ENCODE data around the gene FRMD8. TPM values are rescaled to one million over a fixed set of nuclear protein-coding genes. Genes with fewer than 3 reads are reported as not detected.
A peak's percentile ranks its signal among the peaks of the same experiment; 100 is the strongest.

FRMD8 gene
- total RNA-seq, 1 donor from 2014 or later, result 8.2 TPM

DNA sequence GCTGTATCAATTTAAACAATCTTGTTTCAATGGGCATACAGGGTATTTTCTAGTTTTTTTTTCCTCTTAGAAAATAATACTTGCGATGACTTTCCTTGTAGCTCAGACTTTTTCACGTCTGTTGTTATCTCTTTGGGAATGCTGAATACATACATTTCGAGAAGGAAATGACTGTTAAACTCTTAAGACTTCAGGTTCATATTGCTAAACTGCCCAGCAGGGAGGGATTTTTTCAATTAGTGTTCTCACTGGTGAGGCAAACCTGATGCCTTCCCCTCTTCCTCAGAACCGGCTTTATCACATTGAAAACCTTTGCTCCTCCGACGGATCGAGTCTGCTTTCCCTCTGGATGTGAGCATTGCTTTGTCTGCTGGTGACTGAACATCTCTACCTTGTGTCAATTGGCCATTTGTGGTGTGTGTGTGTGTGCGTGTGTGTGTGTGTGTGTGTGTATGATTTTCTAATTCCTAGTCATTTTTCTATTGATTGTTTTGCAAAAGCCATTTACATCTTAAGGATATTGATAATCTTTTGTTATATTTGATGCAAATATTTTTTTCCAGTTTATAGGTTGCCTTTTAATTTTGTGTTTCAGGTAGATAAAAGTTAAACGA, 42.7 kb downstream of the FRMD8 start:
- intact Hi-C loops (cut with DNase I), result no loop called here
- ATAC-seq, result no peak

DNA sequence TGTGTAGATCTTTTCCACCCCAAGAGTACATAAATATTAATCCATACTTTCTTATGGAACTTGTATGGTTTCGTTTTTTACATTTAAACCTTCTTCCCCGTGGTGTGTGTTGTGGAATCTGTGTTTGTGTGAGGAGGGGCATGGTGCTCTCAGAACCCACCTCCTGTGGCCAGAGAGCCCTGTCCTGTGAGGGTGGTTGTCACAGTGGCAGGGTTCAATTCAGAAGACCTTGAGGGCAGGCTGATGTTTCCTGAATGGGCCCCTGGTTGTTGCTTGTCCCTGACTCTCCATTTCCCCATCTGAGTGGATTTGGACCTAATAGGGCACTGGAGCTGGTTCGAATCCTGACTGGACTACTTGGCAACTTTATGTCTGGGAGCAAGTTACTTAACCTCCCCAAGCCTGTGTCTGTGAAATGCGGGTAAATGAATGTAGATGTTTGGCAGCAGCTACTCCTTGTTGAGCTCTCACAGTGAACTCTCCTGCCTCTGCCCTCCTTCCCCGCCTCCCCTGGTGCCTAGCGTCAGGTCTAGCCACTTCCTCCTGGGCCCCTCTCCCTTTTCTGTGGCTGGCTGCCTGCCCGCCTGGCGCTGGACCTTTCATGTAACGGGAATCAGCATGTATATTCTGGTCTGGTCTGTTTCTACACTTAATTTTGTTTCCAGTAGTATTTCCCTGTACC, 43.4 kb downstream of the FRMD8 start:
- ATAC-seq (peak; percentile 21), DNase-seq (ENCODE audit: missing footprints) (peak; percentile 84)
- intact Hi-C loops (cut with DNase I), result no loop called here

More for the DNA sequence above, 42.7 kb downstream of the FRMD8 start:
- DNase-seq (ENCODE audit: missing footprints), result no peak

DNA sequence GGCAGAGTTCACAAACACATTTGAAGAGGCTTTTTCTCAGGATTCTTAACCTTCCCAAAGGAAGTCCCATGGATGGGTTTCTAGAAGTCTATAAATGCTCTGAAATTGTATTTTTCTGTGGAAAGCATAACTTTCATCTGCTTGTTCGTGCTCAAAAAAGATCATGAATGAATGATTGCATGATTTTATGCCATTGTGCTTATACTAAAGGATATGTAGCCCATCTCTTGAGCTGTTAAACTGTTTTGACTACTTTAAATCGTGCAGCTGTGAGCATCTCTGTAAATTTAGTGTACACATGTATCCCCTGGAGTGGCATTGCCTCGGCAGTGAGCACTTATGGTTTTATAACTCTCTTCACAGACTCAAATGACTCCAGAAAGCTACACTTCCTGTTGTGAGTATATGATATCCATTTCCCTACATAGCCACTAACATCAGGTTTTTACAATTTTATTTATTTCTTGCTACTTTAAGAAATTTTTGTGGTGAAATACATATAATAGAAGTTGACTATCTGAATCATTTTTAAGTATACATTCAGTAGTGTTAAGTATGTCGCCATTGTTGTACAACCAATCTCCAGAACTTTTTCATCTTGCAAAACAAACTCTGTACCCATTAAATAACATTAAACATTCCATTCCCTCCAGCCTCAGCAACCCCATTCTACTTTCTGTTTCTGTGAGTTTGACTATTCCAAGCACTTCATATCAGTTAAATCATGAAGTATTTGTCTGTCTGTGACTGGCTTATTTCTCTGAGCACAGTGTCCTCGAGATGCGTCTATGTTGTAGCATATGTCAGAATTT, 44.2 kb downstream of the FRMD8 start:
- DNase-seq (ENCODE audit: missing footprints), result no peak
- intact Hi-C loops (cut with DNase I), result no loop called here

DNA sequence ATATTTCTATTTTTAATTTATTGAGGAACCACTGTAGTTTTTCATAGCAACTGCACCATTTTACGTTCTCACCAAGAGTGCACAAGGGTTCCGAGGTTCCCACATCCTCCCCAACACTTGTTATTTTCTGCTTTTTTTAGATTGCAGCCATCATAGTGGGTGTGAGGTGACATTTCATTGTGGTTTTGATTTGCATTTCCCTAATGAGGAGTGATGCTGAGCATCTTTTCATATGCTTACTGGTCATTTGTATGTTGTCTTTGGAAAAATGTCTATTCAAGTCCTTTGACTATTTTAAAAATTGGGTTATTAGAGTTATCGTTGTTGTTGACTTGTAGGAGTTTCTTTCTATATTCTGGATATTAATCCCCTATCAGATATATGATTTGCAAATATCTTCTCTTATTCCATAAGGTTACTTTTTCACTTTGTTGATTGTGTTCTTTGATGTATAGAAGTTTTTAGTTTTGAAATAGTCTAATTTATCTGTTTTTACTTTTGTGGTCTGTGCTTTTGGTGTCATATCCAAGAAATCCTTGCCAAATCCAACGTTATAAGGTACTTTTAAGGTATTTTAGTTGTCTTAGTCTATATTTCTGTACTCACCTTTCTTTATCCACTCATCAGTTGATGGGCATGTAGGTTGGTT, 45.1 kb downstream of the FRMD8 start:
- ATAC-seq (no peak), DNase-seq (ENCODE audit: missing footprints) (no peak)
- intact Hi-C loops (cut with DNase I), result no loop called here

More for the DNA sequence above, 44.2 kb downstream of the FRMD8 start:
- no peak for ATAC-seq

DNA sequence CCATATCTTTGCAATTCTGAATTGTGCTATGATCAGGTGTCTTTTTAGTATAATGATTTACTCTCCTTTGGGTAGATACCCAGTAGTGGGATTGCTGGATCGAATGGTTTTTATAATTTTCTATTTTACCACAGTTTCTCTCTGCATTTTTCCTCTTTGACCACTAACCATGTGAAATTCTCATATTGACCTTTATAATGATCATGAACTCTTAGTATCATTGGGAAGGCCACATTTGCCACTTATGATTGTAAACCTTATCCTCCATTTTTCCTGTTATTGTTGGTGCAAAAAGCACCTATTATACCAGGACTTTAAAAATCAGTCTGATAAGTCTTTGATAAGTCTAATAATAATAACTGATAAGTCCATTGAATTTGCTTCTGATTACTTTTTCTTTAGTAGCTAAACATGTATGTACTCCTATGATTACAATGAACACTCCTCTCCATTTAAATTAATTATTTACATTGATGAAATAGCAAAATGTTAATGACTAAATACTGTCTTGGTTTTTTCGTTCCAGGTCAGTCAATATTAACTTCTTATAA, 45.7 kb downstream of the FRMD8 start:
- no peak for DNase-seq (ENCODE audit: missing footprints)
- no peak for ATAC-seq
- intact Hi-C loops (cut with DNase I), result no loop called here

- intact Hi-C loops (cut with DNase I), result no loop called here
- DNase-seq (ENCODE audit: missing footprints) (no peak), ATAC-seq (no peak)
These were observed 46.5 kb downstream of the FRMD8 start for GRCh38 chr11:65432686-65433582.

GRCh38 chr11:65433657-65434056, 47.2 kb downstream of the FRMD8 start:
- no peak for ATAC-seq
- intact Hi-C loops (cut with DNase I), result no loop called here
- no peak for DNase-seq (ENCODE audit: missing footprints)

- peak; percentile 2 for ATAC-seq
- intact Hi-C loops (cut with DNase I), result no loop called here
These were observed 47.7 kb downstream of the FRMD8 start for GRCh38 chr11:65434057-65434666.

GRCh38 chr11:65434667-65435410, 48.4 kb downstream of the FRMD8 start:
- no peak for DNase-seq (ENCODE audit: missing footprints)
- no peak for ATAC-seq

More at GRCh38 chr11:65434057-65434666, 47.7 kb downstream of the FRMD8 start:
- DNase-seq (ENCODE audit: missing footprints), result no peak

GRCh38 chr11:65435411-65435931, 49.0 kb downstream of the FRMD8 start:
- DNase-seq (ENCODE audit: missing footprints), result no peak
- peak; percentile 14 for ATAC-seq
- intact Hi-C loops (cut with DNase I), result no loop called here

More at GRCh38 chr11:65434667-65435410, 48.4 kb downstream of the FRMD8 start:
- intact Hi-C loops (cut with DNase I), result no loop called here

DNA sequence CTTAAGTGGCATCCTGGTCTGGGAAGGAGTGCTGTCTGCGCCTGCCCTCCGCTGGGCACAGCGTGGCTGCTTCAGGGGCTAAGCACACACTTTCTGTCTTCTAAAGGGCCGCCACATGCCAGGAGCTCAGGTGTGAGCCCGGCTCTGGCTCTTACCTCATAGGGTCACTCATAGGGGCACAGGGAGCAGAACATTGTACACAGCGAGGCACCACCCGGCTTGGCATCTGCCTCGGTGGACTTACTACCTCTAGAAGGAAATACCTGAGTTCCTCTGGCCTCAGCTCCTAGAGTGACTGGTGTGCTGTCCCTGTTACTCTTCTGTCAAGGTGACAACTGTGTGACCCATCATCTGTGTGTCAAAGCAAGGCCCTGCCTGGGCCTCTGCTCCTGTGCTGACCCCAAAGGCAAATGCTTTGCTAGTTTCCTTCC, 49.6 kb downstream of the FRMD8 start:
- no peak for DNase-seq (ENCODE audit: missing footprints)
- intact Hi-C loops (cut with DNase I), result no loop called here
- ATAC-seq, result peak; percentile 26

DNA sequence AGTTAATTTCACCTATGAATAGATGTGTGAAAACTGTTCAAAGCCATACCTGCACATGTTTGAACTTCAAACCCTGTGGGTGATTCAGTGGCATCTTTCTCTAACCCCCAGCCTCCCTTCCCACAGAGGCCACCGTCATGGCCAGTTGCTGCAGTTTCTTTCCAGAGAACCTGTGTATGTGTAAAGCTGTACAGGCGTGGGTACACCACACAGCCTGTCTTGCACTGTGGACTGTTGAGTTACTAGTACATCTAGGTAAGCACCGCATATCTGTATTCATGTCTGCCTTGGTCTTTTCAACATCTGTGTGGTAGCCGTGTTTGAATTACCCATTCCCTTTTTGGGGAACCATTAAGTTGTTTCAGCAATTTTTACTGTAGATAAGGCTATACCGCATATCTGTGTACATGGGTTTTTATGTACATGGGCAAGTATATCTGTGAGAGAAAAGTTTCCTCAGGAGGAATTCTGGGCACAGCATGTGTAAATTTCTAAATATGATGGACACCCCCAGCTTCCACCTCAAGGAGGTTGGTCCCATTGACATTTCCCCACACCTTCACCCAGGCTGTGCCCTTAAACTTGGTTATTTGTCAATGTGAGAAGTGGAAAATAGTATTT, 50.1 kb downstream of the FRMD8 start:
- intact Hi-C loops (cut with DNase I), result no loop called here
- DNase-seq (ENCODE audit: missing footprints) (no peak), ATAC-seq (peak; percentile 8)

DNA sequence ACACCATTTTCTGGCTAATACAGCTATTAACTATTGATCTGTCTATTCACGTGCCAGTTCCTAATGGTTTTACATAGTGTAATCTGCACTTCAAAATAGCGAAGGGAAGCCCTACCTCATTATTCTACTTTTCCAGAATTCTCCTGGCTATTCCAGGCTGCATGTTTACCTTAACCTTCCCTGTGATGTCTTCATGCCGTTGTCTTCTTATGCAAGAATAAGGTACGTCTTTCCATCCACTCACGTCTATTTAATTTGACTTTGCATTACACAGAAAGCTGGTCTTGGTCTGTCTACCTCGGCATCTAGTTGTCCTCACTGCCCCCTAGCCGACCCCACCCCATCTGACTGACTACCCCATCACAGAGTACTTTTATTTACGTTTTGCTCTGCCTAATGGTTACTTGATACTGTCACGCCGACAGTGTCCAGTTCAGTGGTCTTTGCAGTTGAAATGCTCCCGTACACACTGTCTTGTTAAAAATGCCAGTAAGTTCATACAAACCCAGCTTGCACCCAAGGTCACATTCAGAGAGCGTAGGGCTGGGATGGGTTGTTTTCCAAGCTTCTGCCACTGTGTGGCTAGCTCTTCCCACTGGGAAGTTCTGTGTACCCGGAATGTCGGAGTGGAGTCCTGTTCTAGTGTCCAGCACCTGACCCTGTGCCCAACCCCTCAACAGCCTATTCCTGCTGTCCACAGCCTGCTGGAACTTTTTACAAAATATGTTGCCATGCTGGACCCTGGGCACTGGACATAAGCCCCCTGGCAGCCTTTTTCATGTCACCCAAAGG, 51.2 kb downstream of the FRMD8 start:
- peak; percentile 4 for ATAC-seq
- no peak for DNase-seq (ENCODE audit: missing footprints)
- intact Hi-C loops (cut with DNase I), result no loop called here

DNA sequence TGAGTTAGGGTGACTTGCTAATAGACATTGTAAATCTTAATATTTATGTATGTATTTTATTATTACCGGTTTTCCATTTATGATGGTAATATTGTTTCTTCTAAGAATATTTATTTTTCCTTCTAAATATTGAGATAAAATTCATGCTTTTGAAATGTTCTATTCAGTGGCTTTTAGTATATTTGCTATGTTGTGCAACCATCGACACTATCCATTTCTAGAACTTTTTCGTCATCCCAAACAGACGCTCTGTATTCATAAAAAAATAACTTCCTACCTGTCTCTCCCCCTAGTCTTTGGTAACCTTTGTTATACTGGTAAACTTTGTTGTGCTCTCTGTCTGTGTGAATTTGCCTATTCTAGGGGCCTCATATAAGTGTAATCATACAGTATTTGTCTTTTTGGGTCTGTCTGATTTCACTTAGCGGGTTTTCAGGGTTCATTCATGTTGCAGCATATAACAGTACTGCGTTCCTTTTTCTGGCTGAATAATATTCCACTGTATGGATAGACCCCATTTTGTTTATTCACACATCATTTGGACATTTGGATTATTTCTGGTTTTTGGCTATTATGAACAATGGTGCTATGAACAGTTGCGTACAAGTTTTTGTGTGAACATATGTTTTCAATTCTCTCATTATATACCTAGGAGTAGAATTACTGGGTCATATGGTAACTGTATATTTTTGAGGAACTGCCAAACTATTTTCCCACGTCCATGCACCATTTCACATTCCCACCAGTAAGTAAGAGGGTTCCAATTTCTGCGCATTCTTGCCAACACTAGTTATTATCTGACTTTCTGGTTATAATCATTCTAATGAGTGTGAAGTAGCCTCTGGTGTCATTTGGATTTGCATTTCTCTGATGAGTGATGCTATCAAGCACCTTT, 52.1 kb downstream of the FRMD8 start:
- no peak for DNase-seq (ENCODE audit: missing footprints)
- intact Hi-C loops (cut with DNase I), result no loop called here
- ATAC-seq, result no peak
